ENCODE data around the gene MFAP1.
"Not testable (repeated sequence)": the region's sequence is repeated elsewhere in the genome, so short reads cannot be mapped to it uniquely, and the experiment has no call there.

MFAP1 gene

GRCh38 chr15:43825305-43825704 lies 815 bp upstream of the MFAP1 start:
- not testable (repeated sequence) for FAIRE-seq; DNase-seq (ENCODE audit: insufficient read length, low spot score)

GRCh38 chr15:43821505-43821904 lies 3.0 kb downstream of the MFAP1 start:
- no peak for FAIRE-seq
- no peak for DNase-seq (ENCODE audit: insufficient read length, low spot score)

GRCh38 chr15:43815064-43815463 lies 9.4 kb downstream of the MFAP1 start:
- not testable (repeated sequence) for FAIRE-seq; DNase-seq (ENCODE audit: insufficient read length, low spot score)

GRCh38 chr15:43808960-43809678 lies 15.4 kb downstream of the MFAP1 start:
- FAIRE-seq (peak; percentile 21), DNase-seq (ENCODE audit: insufficient read length, low spot score) (no peak)

- no peak for FAIRE-seq
- DNase-seq (ENCODE audit: insufficient read length, low spot score) = no peak
Measured at GRCh38 chr15:43808435-43808950, 16.0 kb downstream of the MFAP1 start.

GRCh38 chr15:43802676-43803075 lies 21.8 kb downstream of the MFAP1 start:
- not testable (repeated sequence) for DNase-seq (ENCODE audit: insufficient read length, low spot score); FAIRE-seq

GRCh38 chr15:43800286-43801141 lies 24.0 kb downstream of the MFAP1 start, which contains the start of gene HYPK:
Gene HYPK (plus strand): TSS chr15:43800599. CDS start chr15:43800623, 24 bp downstream.
- peak; percentile 76 for DNase-seq (ENCODE audit: insufficient read length, low spot score)
- FAIRE-seq = peak; percentile 87

GRCh38 chr15:43799945-43800285 lies 24.6 kb downstream of the MFAP1 start, which contains the start of gene SERINC4:
Gene SERINC4 (minus strand): TSS chr15:43800220. CDS start chr15:43799986, 234 bp downstream.
- no peak for DNase-seq (ENCODE audit: insufficient read length, low spot score)
- no peak for FAIRE-seq

GRCh38 chr15:43799209-43799944 lies 25.1 kb downstream of the MFAP1 start:
- no peak for FAIRE-seq
- DNase-seq (ENCODE audit: insufficient read length, low spot score) = no peak

GRCh38 chr15:43796566-43796965 lies 27.9 kb downstream of the MFAP1 start:
- DNase-seq (ENCODE audit: insufficient read length, low spot score) = no peak
- FAIRE-seq = no peak

- FAIRE-seq (no peak), DNase-seq (ENCODE audit: insufficient read length, low spot score) (no peak)
Measured at GRCh38 chr15:43795997-43796396, 28.5 kb downstream of the MFAP1 start.

GRCh38 chr15:43795197-43795596 lies 29.3 kb downstream of the MFAP1 start:
- no peak for DNase-seq (ENCODE audit: insufficient read length, low spot score)
- no peak for FAIRE-seq

- DNase-seq (ENCODE audit: insufficient read length, low spot score) (no peak), FAIRE-seq (no peak)
Measured at GRCh38 chr15:43794269-43795037, 30.0 kb downstream of the MFAP1 start.

- FAIRE-seq = no peak
- no peak for DNase-seq (ENCODE audit: insufficient read length, low spot score)
Measured at GRCh38 chr15:43793647-43794046, 30.8 kb downstream of the MFAP1 start.

- FAIRE-seq = no peak
- DNase-seq (ENCODE audit: insufficient read length, low spot score) = no peak
Measured at GRCh38 chr15:43792761-43793476, 31.6 kb downstream of the MFAP1 start.

- DNase-seq (ENCODE audit: insufficient read length, low spot score) = peak; percentile 87
- peak; percentile 94 for FAIRE-seq
Measured at GRCh38 chr15:43791993-43792760, 32.3 kb downstream of the MFAP1 start, which contains the start of gene SERF2. Gene SERF2 (plus strand): TSS chr15:43792320. CDS start chr15:43792377, 57 bp downstream.

- FAIRE-seq = no peak
- DNase-seq (ENCODE audit: insufficient read length, low spot score) = no peak
Measured at GRCh38 chr15:43789409-43789808, 35.1 kb downstream of the MFAP1 start.

- DNase-seq (ENCODE audit: insufficient read length, low spot score) (no peak), FAIRE-seq (no peak)
Measured at GRCh38 chr15:43779016-43779415, 45.5 kb downstream of the MFAP1 start.

Measured in GM19239 (cell line).